HG02973 (cell line): Measurements from ENCODE around the gene CD38.
"Not testable (repeated sequence)": the region's sequence is repeated elsewhere in the genome, so short reads cannot be mapped to it uniquely, and the experiment has no call there.

ENCODE experiments used
- ATAC-seq: cut with Tn5 transposase; IDR thresholded peaks from one replicate; pipeline ENCODE4 v1.9.1; 2021; ENCODE audit warnings: moderate library complexity; ENCODE audit not compliant: unreplicated experiment

The CD38 gene

GRCh38 chr4:15778289-15779241, at the start of gene CD38:
TSS of gene CD38 (plus strand) at chr4:15778328. CDS start at chr4:15778415, 87 bp downstream.
- ATAC-seq: peak; percentile 66

- peak; percentile 71 for ATAC-seq
These were observed 48.1 kb upstream of the CD38 start for GRCh38 chr4:15729910-15730533.

DNA sequence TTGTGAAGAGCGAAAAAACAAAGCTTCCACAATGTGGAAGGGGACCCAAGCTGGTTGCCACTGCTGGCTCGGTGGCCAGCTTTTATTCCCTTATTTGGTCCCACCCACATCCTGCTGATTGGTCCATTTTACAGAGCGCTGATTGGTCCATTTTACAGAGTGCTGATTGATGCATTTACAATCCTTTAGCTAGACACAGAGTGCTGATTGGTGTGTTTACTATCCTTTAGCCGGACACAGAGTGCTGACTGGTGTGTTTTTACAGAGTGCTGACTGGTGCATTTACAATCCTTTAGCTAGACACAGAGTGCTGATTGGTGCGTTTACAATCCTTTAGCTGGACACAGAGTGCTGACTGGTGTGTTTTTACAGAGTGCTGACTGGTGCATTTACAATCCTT, 45.1 kb upstream of the CD38 start:
- ATAC-seq: not testable (repeated sequence)

DNA sequence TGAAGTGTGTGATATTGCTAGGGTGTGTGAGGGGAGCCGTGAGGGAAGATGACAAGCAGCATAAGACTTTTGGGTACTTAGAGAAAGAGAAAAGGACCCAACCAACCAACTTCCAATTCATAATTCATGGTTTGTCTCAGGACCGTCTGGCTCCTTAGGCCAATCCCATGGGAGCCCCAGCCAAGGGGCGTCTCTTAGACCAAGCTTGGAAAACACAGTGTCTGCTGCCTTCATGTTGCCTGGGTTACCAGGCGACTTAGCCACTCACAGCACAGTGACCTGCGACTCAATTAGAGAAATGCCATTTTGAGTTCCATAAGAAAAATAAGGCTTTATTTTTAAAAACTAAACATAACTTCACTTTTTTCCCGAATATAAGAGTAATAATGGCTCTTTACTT, 42.6 kb upstream of the CD38 start:
- no peak for ATAC-seq

GRCh38 chr4:15736514-15737050, 41.5 kb upstream of the CD38 start:
- no peak for ATAC-seq

GRCh38 chr4:15737255-15737654, 40.9 kb upstream of the CD38 start:
- no peak for ATAC-seq

DNA sequence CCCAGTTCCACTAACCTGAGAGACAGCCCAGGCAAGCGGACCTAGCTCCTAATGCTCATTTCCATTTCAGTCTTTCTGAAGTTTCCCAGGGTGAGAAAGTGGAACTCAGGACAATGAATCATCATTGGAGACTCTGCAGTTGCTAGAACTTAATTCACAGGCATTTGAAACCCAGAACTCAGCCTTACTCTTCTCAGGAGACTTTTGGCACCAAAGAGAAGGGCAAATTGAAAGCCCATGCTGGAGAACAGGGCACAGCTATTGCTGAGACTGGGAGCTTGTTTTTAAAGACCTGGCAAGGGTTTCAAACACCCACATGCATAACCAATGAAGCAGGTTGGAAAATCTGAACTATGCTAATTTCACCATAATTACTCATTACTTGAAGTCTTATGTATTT, 39.3 kb upstream of the CD38 start:
- no peak for ATAC-seq

DNA sequence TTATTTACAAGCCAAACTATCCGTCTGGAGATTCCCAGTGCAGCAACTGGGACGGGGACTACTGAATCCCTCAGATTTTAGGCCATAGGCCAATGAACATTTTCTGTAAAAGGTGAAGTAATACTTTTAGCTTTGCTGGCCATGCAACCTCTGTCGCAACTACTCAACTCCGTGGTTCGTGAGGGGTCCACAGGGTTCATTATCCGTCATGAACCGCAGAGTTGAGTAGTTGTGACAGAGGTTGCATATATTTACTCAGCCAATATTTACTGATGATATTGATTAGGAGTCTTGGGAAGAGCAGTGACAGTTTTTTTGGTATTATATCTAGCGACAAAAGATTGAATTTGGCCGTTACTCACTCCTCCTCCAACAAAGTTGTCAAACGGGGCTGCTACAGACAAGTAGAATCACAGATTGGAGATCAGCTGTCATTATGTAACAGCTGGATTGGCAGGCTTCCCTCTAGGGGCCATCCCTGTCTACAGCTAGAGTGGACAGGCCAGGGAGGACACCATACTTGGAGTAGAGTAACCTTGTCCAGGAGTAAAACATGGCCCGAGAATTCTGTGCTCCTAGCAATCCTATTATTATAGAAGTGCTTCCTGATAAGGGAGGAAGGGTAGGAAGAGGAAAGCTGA, 37.2 kb upstream of the CD38 start:
- ATAC-seq: no peak

GRCh38 chr4:15742083-15742582, 36.0 kb upstream of the CD38 start:
- no peak for ATAC-seq

GRCh38 chr4:15742637-15743036, 35.5 kb upstream of the CD38 start:
- no peak for ATAC-seq

GRCh38 chr4:15744016-15744545, 34.0 kb upstream of the CD38 start:
- ATAC-seq: no peak

DNA sequence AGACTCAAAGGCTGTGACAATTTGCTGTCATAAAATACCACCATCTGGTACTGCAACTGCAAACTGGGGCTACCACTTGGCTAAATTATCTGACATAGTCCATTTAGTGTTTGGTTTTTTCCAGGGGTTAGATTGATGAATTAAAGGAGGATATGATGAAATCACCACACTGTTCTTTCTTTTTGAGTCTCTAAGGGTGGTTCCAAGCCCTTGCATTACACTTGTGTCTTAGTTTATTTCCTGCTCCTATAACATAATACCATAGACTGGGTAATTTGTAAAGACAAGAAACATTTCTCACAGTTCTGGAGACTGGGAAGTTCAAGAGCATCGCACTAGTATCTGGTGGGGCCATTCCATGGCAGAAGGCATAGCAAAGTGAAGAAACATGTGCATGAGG, 32.0 kb upstream of the CD38 start:
- ATAC-seq: no peak

DNA sequence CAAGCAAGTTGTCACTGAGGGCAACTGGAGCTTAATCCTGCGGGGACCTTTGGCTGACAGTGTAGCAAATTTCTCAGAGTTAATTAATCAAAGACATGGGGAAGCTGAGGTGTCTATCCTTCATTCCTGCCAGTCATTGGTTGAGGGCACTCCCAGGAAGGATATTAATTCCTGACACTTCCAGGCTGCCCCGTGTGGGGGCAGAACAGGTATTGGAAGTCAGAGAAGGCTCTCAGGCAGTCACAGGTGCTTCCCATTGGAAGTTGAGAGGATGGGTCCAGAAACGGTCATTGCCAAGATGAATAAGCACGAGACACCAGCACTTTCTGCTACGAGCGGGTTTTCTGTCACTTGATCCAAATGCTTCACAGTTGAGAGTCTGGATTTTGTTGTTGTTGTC, 29.1 kb upstream of the CD38 start:
- no peak for ATAC-seq

DNA sequence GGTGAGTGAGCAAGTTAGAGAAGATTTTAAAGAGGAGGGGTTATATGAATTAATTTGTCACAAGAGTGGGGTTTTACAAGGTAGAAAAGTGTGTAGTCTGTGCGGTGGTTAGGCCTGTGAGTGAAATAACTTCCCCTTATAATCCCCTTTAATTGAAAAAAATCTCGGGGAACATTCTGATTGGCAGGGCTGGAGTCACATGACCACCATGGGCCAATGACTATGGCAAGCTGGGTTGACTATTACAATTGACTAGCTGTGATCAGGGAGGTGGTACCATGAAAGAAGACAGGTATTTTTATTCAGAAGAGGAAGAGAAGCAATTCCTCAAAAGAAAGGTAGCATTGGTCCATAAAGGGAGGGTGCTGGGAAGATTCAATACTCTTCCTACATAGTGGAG, 27.0 kb upstream of the CD38 start:
- ATAC-seq: no peak

- no peak for ATAC-seq
These were observed 25.0 kb upstream of the CD38 start for GRCh38 chr4:15753081-15753480.

GRCh38 chr4:15753786-15754185, 24.3 kb upstream of the CD38 start:
- no peak for ATAC-seq

GRCh38 chr4:15754323-15754722, 23.8 kb upstream of the CD38 start:
- ATAC-seq: no peak

GRCh38 chr4:15755321-15756155, 22.6 kb upstream of the CD38 start:
- ATAC-seq: no peak

DNA sequence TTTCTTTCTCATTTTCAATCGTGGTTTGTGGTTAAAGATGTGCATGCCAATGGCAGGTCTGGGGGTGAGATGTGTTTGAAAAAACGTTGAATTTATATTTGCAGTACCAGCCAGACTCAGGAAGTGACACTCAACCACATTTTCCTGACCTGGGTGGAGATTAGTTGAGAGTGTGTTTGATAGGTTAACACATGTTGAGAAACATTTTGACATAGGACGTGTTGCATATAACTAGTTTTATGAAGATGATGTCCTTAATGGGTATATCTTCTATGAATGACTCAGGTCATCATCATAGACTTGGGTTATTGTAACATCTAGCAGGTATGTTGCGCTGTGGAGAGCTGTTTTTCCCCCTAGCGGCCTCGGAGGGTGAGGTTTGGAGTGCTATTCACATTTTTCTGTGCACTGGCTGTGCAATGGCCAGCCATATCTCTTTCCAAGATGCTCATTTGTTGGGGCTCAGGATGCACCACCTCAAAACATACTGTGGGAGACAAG, 21.7 kb upstream of the CD38 start:
- ATAC-seq: peak; percentile 83

DNA sequence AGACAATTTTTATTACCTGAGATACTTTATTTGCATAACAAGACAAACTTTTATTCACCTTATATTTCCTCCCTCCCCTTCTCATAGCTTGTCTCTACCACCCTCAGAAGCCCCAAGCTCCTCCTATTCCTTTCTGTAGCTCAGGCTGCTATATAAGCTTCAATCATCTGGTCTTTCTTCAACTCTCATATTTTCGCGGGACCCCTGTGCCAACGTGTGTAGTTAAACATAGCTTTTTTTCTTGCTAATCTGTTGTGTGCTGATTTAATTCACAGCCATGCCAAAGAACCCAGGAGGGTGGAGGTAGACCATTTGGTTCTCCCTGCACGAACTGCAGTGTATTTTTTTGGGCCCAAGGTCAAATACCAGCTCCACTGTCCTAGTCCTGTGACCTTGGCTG, 21.1 kb upstream of the CD38 start:
- ATAC-seq: no peak
